GM18508 (cell line): ENCODE measurements around the gene SLC6A7.

ENCODE experiments used
- ATAC-seq: cut with Tn5 transposase; IDR thresholded peaks from one replicate; pipeline ENCODE4 v1.9.1; 2021; ENCODE audit warnings: moderate number of reproducible peaks; ENCODE audit not compliant: insufficient read depth, unreplicated experiment

The SLC6A7 gene

DNA sequence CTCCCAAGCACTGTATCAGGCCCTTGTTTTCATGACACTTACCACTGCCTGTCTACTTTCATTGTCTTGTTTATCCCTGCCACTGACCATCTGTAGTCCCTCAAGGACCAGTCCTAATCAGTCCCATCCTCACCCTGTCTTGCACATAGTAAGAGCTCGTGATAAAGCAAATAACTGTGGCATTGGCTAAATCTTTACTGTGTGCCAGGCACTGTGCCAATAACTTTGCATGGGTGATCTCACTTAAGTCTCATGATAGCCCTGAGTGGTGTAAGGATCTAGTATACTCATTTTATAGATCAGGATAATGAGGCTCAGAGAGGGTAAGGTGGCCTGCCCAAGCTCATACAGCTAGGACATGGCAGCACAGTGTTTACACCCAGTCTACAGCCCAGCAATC is 17.7 kb upstream of the SLC6A7 start:
- no peak for ATAC-seq

DNA sequence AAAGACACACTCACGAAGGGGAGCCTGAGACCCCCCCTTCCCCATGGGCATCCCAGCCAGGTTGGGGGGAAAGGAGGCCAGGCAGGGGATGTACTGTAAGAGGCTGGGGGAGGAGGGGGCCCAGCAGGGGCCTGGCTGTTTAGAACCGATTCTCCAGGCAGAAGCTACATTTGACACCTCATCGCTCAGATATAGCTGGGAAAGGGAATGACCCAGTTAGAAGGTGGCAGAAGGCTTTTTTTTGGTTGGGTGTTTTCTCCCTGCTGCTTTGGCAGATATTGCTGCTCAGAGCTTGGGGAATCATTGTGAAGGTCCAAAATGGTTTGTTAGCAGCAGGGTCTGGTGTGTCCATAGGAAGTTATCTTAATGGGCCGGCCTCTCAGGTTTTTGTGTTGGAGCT is 17.3 kb upstream of the SLC6A7 start:
- no peak for ATAC-seq

DNA sequence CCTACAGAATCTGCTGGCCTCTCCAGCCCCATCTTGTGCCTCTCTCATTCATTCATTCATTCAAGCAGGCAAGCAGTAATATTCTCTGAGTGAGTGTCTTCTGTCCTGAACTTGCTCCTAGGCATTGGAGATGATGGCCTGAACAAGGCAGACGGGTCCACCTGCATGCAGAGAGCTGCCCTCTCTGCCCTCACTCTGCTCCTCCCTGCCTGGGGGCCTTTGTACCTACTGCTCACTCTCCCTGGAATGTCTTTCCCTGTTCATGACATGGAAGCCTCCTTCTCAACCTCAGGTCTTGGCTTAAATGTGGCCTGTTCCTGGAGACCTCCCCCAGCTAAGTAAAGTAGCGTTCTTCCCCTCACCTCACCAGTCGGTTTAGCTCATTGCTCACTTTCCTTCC is 16.7 kb upstream of the SLC6A7 start:
- ATAC-seq: no peak

- ATAC-seq: no peak
Observed at GRCh38 chr5:150174285-150174684, 15.6 kb upstream of the SLC6A7 start.

GRCh38 chr5:150175076-150175475 is 14.8 kb upstream of the SLC6A7 start:
- no peak for ATAC-seq

- ATAC-seq: no peak
Observed at GRCh38 chr5:150175536-150175935, 14.3 kb upstream of the SLC6A7 start.

DNA sequence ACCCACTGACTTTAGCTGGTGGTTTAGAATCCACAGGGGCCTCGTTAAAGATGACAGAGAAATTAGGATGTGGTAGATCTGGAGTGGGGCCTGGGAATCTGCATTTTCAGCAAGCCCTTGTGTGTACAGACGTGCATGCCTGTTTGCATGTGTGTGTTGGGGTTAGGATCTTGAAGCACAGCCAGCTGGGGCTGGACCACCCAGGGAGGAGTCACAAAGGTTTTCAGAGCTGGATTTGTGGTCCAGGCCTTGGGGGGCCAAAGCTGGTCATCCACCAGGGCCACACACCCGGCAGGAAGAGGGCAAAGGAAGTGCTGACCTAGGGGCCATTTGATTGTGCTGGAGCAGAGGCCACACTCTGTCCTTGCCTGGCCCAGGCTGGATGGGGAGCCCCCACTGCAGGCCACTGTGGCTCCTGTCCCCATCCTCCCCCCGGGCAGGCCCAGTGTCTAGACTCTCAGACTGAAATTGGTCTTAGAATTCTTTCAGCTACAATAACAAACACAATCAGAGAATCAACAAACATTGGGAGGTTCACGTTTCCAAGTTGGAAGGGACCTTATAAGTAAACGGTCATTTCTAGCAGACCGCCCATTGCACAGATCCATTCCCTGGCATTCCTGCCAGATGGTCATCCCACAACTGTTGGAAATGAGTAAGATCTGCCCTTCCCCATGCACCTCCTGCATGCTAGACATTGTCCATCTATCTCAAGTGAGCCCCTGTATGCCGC is 13.0 kb upstream of the SLC6A7 start:
- no peak for ATAC-seq

GRCh38 chr5:150177721-150178120 is 12.1 kb upstream of the SLC6A7 start:
- no peak for ATAC-seq

GRCh38 chr5:150178262-150178661 is 11.6 kb upstream of the SLC6A7 start:
- no peak for ATAC-seq

- no peak for ATAC-seq
Observed at GRCh38 chr5:150179019-150179620, 10.7 kb upstream of the SLC6A7 start.

GRCh38 chr5:150180241-150181026 is 9.4 kb upstream of the SLC6A7 start:
- no peak for ATAC-seq

- no peak for ATAC-seq
Observed at GRCh38 chr5:150181027-150181426, 8.8 kb upstream of the SLC6A7 start.

GRCh38 chr5:150181766-150182545 is 7.9 kb upstream of the SLC6A7 start:
- ATAC-seq: no peak

- ATAC-seq: no peak
Observed at GRCh38 chr5:150182774-150183173, 7.1 kb upstream of the SLC6A7 start.

DNA sequence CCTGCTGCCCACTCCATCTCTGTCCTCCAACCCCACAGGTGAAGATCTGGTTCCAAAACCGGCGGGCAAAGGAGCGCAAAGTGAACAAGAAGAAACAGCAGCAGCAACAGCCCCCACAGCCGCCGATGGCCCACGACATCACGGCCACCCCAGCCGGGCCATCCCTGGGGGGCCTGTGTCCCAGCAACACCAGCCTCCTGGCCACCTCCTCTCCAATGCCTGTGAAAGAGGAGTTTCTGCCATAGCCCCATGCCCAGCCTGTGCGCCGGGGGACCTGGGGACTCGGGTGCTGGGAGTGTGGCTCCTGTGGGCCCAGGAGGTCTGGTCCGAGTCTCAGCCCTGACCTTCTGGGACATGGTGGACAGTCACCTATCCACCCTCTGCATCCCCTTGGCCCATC is 6.4 kb upstream of the SLC6A7 start:
- ATAC-seq: no peak

DNA sequence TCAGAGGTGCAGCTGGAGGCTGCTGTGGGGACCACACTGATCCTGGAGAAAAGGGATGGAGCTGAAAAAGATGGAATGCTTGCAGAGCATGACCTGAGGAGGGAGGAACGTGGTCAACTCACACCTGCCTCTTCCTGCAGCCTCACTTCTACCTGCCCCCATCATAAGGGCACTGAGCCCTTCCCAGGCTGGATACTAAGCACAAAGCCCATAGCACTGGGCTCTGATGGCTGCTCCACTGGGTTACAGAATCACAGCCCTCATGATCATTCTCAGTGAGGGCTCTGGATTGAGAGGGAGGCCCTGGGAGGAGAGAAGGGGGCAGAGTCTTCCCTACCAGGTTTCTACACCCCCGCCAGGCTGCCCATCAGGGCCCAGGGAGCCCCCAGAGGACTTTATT is 5.9 kb upstream of the SLC6A7 start:
- ATAC-seq: no peak

GRCh38 chr5:150184990-150185912 is 4.6 kb upstream of the SLC6A7 start:
- no peak for ATAC-seq

DNA sequence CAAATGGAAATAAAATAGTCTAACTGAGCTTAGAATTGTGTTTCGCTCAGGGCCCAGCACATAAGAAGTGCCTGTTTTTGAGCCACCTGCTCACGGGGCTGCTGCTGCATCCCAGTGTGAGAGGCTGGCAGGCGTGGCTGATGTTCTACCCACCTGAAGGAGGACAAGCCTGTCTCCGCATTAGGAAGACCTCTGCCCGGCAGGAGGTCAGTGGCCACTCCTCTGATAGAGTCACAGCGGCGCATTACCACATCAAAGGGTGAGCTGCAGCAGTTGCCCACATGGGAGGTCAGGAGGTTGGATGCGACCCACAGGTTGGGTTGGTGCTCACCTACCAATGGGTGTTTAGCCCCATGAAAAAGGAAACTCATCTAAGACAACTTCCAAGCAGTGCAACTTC is 3.7 kb upstream of the SLC6A7 start:
- ATAC-seq: no peak

GRCh38 chr5:150186897-150187296 is 3.0 kb upstream of the SLC6A7 start:
- no peak for ATAC-seq
